Activated naive CD4-positive, alpha-beta T cell treated with Interleukin-2 at 50 U/mL for 16 hours (primary cell): Measurements from ENCODE around the gene DUSP10.

Experiments used
- DNase-seq: peaks from one replicate; pipeline ENCODE4 v3.0.0-alpha.2; 2020

DUSP10 gene

GRCh38 chr1:221741703-221742554, at the start of gene DUSP10:
TSS of gene DUSP10 (minus strand) at chr1:221742089. CDS start at chr1:221739744, 2,345 bp downstream.
- DNase-seq: peak; percentile 99

GRCh38 chr1:221788466-221788865, 46.6 kb upstream of the DUSP10 start:
- no peak for DNase-seq

GRCh38 chr1:221786647-221787046, 44.8 kb upstream of the DUSP10 start:
- DNase-seq: no peak

GRCh38 chr1:221783936-221784335, 42.0 kb upstream of the DUSP10 start:
- DNase-seq: no peak

- DNase-seq: no peak
Observed at GRCh38 chr1:221783437-221783836, 41.5 kb upstream of the DUSP10 start.

- DNase-seq: no peak
Observed at GRCh38 chr1:221782970-221783369, 41.1 kb upstream of the DUSP10 start.

- DNase-seq: no peak
Observed at GRCh38 chr1:221782477-221782876, 40.6 kb upstream of the DUSP10 start.

- no peak for DNase-seq
Observed at GRCh38 chr1:221781102-221781755, 39.3 kb upstream of the DUSP10 start.

- DNase-seq: no peak
Observed at GRCh38 chr1:221780175-221780574, 38.3 kb upstream of the DUSP10 start.

- no peak for DNase-seq
Observed at GRCh38 chr1:221779771-221780170, 37.9 kb upstream of the DUSP10 start.

- peak; percentile 32 for DNase-seq
Observed at GRCh38 chr1:221778535-221779142, 36.8 kb upstream of the DUSP10 start.

GRCh38 chr1:221778125-221778524, 36.2 kb upstream of the DUSP10 start:
- no peak for DNase-seq

GRCh38 chr1:221777431-221778072, 35.7 kb upstream of the DUSP10 start:
- DNase-seq: peak; percentile 56

- no peak for DNase-seq
Observed at GRCh38 chr1:221776495-221777301, 34.8 kb upstream of the DUSP10 start.

- DNase-seq: no peak
Observed at GRCh38 chr1:221775206-221775605, 33.3 kb upstream of the DUSP10 start.

GRCh38 chr1:221774054-221774842, 32.4 kb upstream of the DUSP10 start:
- DNase-seq: no peak

GRCh38 chr1:221773383-221773782, 31.5 kb upstream of the DUSP10 start:
- no peak for DNase-seq

GRCh38 chr1:221772117-221772516, 30.2 kb upstream of the DUSP10 start:
- no peak for DNase-seq

- no peak for DNase-seq
Observed at GRCh38 chr1:221768444-221769066, 26.7 kb upstream of the DUSP10 start.

- DNase-seq: no peak
Observed at GRCh38 chr1:221766210-221766609, 24.3 kb upstream of the DUSP10 start.

- no peak for DNase-seq
Observed at GRCh38 chr1:221765527-221765926, 23.6 kb upstream of the DUSP10 start.
